Activated CD4-positive, alpha-beta T cell treated with anti-CD3 and anti-CD28 coated beads for 1 hour (primary cell): ENCODE results near the gene ATOH8.

Experiments used
- DNase-seq: peaks from one replicate; pipeline ENCODE4 v3.0.0-alpha.2; 2020

Gene ATOH8

DNA sequence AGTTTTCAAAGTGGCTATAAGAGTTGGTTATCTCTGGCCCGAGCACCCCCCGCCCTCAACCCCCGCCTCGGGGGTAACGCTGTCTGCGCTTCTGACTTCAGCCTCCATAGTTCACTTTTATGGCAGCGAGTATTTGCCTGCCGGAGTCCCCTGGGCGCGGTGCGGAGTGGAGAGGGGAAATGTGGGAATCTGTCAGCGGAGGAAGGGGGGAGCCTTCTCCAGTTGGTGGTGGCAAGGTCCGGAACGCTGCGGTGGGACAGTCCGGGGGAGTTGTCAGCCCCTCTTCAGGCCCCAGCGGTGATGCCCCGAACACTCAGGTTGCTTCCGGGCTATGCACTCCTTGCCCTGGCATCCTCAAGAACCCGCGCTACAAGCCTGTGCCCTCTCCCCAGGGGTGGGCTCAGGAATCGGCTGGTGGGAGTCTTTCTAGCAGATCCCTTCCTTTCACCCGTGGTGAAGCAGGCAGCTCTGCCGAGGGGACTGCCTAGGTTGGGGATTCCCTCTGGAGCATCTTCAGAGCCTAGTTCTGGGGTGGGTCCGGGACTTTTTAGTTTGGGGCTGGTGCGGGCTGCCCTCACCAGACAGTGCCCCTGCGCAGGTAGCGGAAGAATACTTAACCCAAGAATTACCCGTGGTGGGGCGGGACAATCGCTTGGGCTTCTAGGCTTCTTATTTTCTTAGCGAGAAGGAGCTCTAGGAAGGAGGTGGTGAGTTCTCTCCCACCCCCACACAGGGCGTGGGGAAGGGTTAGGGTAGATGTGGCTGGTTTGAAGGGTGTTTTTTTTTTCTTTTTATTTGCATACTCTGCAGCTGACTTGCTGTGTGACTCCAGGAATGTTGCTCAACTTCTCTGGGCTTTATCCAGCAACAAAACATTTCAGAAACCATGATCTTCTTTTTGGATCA is 1.6 kb downstream of the ATOH8 start:
- DNase-seq = no peak

- no peak for DNase-seq
Observed at GRCh38 chr2:85756195-85756594, 2.4 kb downstream of the ATOH8 start.

- no peak for DNase-seq
Observed at GRCh38 chr2:85756822-85757435, 3.1 kb downstream of the ATOH8 start.

GRCh38 chr2:85757860-85758259 is 4.1 kb downstream of the ATOH8 start:
- no peak for DNase-seq

GRCh38 chr2:85758361-85759256 is 4.8 kb downstream of the ATOH8 start:
- DNase-seq = no peak

DNA sequence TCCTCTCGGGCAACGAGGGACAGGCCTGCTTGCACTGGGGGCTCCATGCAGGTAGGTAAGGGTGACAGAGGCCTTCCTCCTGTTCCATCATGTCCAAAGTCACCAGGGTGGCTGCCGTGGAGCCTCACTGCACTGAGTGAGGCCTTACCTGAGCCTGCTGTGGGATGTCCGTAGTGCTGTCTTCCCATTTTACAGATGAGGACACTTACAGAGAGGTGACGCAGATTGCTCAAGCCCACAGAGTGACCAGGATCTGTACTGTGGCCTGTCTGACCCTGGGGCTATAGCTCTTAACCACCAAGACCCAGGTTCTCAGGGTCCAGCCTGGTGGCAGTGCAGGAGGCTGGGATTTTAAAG is 5.4 kb downstream of the ATOH8 start:
- DNase-seq = no peak

- no peak for DNase-seq
Observed at GRCh38 chr2:85760371-85760770, 6.6 kb downstream of the ATOH8 start.

- DNase-seq = no peak
Observed at GRCh38 chr2:85760872-85761271, 7.1 kb downstream of the ATOH8 start.

DNA sequence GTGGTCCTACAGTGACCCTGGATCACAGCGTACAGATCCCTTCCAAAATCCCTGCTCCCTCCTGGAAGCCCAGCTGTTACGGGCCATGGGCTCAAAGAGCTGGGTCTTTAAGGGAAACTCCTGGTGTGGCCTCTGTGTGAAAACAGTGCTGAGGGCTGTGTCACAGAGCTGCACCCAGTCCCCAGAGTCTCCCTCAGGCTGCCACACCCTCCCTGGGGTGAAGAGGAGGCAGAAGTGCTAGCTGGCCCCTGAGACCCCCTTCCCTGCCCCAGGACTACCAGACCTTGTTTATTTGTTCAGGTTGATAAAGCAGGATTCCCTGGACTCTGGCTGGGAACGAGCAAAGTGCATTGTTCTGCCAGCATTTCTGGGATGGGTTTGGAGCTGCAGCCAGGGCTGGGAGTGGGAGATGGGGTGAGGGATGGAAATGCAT is 7.7 kb downstream of the ATOH8 start:
- no peak for DNase-seq

GRCh38 chr2:85761946-85762345 is 8.2 kb downstream of the ATOH8 start:
- no peak for DNase-seq

DNA sequence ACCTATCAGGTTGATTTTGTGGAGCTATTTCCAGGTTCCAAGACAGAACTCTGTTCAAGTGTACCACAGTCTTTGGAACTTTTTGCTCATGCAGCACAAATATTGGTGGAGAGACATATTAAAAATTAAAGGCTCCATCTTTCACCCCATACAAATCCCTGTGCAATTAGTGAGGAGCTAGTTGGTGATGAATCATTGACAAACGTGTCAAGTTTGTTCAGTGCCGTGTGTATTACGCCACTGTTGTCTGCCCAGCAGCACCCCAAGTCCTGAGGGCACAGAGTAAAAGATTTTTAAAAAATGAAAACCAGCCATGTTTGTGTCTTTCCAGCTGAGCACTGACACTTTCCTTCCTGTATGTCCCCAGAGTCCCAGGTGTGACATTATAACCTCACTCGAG is 9.3 kb downstream of the ATOH8 start:
- no peak for DNase-seq

DNA sequence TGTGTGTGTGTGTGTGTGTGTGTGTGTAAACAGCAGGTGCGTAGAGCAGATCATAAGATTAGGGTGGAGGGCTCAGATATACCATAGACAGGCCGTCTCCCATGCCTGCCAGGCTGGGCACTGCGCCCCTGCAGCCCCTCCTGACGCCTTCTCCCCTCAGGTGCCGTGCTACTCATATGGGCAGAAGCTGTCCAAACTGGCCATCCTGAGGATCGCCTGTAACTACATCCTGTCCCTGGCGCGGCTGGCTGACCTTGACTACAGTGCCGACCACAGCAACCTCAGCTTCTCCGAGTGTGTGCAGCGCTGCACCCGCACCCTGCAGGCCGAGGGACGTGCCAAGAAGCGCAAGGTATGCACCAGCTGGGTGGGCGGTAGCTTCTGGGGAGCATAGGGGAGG is 10.0 kb downstream of the ATOH8 start:
- DNase-seq = no peak

GRCh38 chr2:85765081-85765731 is 11.4 kb downstream of the ATOH8 start:
- DNase-seq = no peak

- no peak for DNase-seq
Observed at GRCh38 chr2:85766229-85766628, 12.4 kb downstream of the ATOH8 start.

- DNase-seq = no peak
Observed at GRCh38 chr2:85767803-85768665, 14.2 kb downstream of the ATOH8 start.

DNA sequence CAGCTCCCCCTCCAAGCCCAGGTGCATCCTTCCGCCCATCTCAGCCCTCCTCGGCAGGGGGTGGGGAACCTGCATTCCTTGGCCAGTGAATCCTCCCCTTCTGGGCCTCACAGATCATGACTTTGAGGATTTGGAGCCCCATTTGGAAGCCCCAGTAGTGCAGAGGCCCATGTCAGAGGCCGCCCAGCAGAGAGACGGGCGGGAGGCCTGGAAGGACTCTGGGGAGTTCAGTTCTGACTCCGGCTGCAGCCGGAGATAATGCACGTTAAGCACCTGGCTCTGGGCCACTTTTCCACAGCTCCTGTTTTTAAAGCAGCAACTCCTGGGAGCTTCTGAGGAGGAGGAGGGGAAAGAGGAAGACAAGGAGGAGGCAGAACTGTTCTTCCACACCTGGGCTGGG is 14.9 kb downstream of the ATOH8 start:
- DNase-seq = no peak

GRCh38 chr2:85769236-85769982 is 15.6 kb downstream of the ATOH8 start:
- no peak for DNase-seq

GRCh38 chr2:85769983-85770362 is 16.2 kb downstream of the ATOH8 start:
- no peak for DNase-seq

DNA sequence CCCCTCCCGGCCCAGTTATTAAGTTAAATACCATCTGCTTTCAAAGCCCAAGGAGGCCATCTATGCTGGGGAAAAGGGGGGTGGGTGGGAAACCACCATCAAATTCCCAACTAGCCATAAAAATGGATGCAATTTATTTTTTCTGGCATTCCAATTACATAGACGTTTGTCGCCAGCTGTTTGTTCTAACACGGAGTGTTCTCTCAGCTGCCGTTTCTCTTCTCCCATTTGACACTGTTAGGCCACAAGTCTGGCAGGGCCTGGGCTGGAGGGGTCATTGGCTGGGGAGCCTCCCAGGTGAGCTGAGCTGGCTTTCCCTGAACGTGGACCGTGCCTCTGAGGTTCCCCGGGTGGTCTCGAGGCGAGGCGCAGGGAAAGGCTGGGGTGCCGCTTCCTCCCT is 16.6 kb downstream of the ATOH8 start:
- no peak for DNase-seq

DNA sequence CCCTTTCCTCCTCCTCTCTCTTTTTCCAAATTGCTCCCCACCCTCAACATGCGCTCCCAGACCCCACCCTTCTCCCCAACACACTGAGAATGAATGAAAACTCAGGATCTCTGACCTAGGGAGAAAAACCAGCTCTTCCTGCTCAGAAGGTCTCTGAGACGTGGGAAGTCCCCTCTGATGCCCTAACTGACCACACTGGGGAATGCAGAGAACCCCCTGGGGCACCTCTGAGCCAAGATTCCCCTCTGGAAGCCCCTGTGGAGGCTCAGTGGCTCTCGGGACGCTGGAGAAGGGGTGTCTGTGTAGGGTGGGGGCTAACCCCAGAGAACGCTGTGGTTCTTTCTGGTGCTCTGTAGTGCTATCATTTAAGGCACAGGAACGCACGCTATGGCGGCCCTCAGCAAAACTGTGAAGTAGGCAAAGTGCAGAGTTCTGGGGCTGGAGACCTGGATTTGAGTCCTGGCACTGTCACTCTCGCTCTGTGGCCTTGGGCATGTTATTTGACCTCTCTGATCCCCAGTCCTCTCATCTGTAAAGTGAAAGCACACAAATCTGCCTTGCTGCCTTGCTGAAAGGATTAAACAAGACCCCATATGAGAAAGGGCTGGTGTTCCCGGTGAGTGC is 17.1 kb downstream of the ATOH8 start:
- no peak for DNase-seq

- no peak for DNase-seq
Observed at GRCh38 chr2:85771486-85771885, 17.7 kb downstream of the ATOH8 start.
